H1 (cell line): Measurements from ENCODE around the gene IFI16. TPM values are rescaled to one million over a fixed set of nuclear protein-coding genes. Genes with fewer than 3 reads are reported as not detected.
"Not testable (repeated sequence)": the region's sequence is repeated elsewhere in the genome, so short reads cannot be mapped to it uniquely, and the experiment has no call there.

Source experiments
- CTCF ChIA-PET: fragments of 300-600 bp; sonication (Branson Sonifier 250); formaldehyde crosslinking; loops from one replicate; lab custom pipeline; 2021; ENCODE audit not compliant: partially characterized antibody; lab: Charles Lee
- POLR2A ChIA-PET: fragments of 300-600 bp; sonication (Branson Sonifier 250); formaldehyde crosslinking; loops from one replicate; lab custom pipeline; 2021; ENCODE audit warnings: inconsistent platforms; ENCODE audit not compliant: partially characterized antibody; lab: Charles Lee
- DNase-seq, 2 experiments: peaks; one replicate each; pipeline versions ENCODE4 v3.0.0 to v3.0.0-alpha.2; 2010 to 2022; ENCODE audit warnings: low spot score in 2 of 2, low read depth in 1 of 2, mixed read lengths in 1 of 2
- FAIRE-seq: peaks from 2 replicates; lab custom pipeline; 2011; peaks lifted over from hg19 to GRCh38; lab: Jason Lieb, UNC
- H2AFZ ChIP-seq: 2 replicates; pipeline ENCODE4 v1.8.1; 2012; ENCODE audit warnings: low read length, inconsistent platforms
- H2AK5ac ChIP-seq: 2 replicates; pipeline ENCODE4 v1.6.1; 2013; ENCODE audit warnings: low read depth, low read length
- H2BK120ac ChIP-seq: replicated peaks from 2 replicates; pipeline ENCODE3; 2013; ENCODE audit warnings: low read depth, low read length, inconsistent platforms
- H2BK12ac ChIP-seq: 2 replicates; pipeline ENCODE4 v1.6.1; 2013; ENCODE audit warnings: low read depth, low read length
- H2BK15ac ChIP-seq: 2 replicates; pipeline ENCODE4 v1.6.1; 2013; ENCODE audit warnings: low read length
- H2BK20ac ChIP-seq: 2 replicates; pipeline ENCODE4 v1.6.1; 2013; ENCODE audit warnings: low read length
- H2BK5ac ChIP-seq: 2 replicates; pipeline ENCODE4 v1.6.1; 2013; ENCODE audit warnings: low read depth, low read length
- H3K14ac ChIP-seq: 2 replicates; pipeline ENCODE4 v1.6.1; 2013; ENCODE audit warnings: inconsistent platforms; ENCODE audit not compliant: insufficient read length
- H3K18ac ChIP-seq: 2 replicates; pipeline ENCODE4 v1.6.1; 2013; ENCODE audit warnings: low read length; ENCODE audit errors: extremely low read depth
- H3K23ac ChIP-seq: 2 replicates; pipeline ENCODE4 v1.6.1; 2013; ENCODE audit warnings: inconsistent platforms; ENCODE audit not compliant: insufficient read length
- H3K23me2 ChIP-seq: 2 replicates; pipeline ENCODE4 v1.6.1; 2013; ENCODE audit warnings: low read depth, low read length
- H3K27ac ChIP-seq: 2 replicates; pipeline ENCODE4 v1.6.1; 2011; ENCODE audit warnings: low read depth, low read length, inconsistent platforms
- H3K27me3 ChIP-seq, 4 experiments: replicated peaks in 1 of 4; 1 replicate in 1 of 4; 2 replicates in 3 of 4; pipeline versions ENCODE4 v1.6.1 to v1.8.1; 2011 to 2013; ENCODE audit warnings: low read length in 3 of 4, mild to moderate bottlenecking in 3 of 4, inconsistent platforms in 2 of 4, mixed read lengths in 2 of 4, moderate library complexity in 1 of 4; ENCODE audit not compliant: control insufficient read depth in 3 of 4, insufficient read depth in 3 of 4; ENCODE audit errors: extremely low read depth in 1 of 4
- H3K36me3 ChIP-seq, 4 experiments: 2 replicates each; pipeline versions ENCODE4 v1.6.1 to v1.8.1; 2011 to 2013; ENCODE audit warnings: mild to moderate bottlenecking in 4 of 4, low read length in 3 of 4, moderate library complexity in 2 of 4, control low read depth in 1 of 4, inconsistent platforms in 1 of 4; ENCODE audit not compliant: insufficient read depth in 4 of 4, control insufficient read depth in 2 of 4
- H3K4ac ChIP-seq: replicated peaks from 2 replicates; pipeline ENCODE3; 2013; ENCODE audit warnings: low read length, low read depth, mixed read lengths, inconsistent platforms; ENCODE audit not compliant: insufficient read length
- H3K4me1 ChIP-seq, 4 experiments: replicated peaks in 1 of 4; 1 replicate in 1 of 4; 2 replicates in 3 of 4; pipeline versions ENCODE4 v1.6.1 to v1.8.1; 2011 to 2013; ENCODE audit warnings: low read length in 3 of 4, inconsistent platforms in 2 of 4, mixed read lengths in 1 of 4; ENCODE audit not compliant: insufficient read depth in 4 of 4, control insufficient read depth in 3 of 4
- H3K4me2 ChIP-seq, 2 experiments: 2 replicates each; pipeline versions ENCODE4 v1.6.1 to v1.8.1; 2011 to 2013; ENCODE audit warnings: low read depth in 2 of 2, low read length in 2 of 2, control low read depth in 1 of 2, inconsistent platforms in 1 of 2, mild to moderate bottlenecking in 1 of 2; ENCODE audit not compliant: insufficient read depth in 1 of 2
- H3K4me3 ChIP-seq, 4 experiments: fragments of 200-600, 300-600 bp in 1 of 4; sonication (generic), shearing (Covaris generic), sonication (Bioruptor Twin) in 1 of 4; 2 replicates each; pipeline versions ENCODE4 v1.5.1 to v1.8.1; 2011 to 2016; ENCODE audit warnings: low read length in 4 of 4, low read depth in 3 of 4, control low read depth in 2 of 4, inconsistent platforms in 2 of 4, mild to moderate bottlenecking in 2 of 4, mixed read lengths in 1 of 4, moderate library complexity in 1 of 4; ENCODE audit not compliant: insufficient read depth in 2 of 4; ENCODE audit errors: extremely low read depth in 1 of 4
- H3K56ac ChIP-seq: replicated peaks from 2 replicates; pipeline ENCODE3; 2013; ENCODE audit warnings: low read depth, mild to moderate bottlenecking, mixed read lengths, low read length, inconsistent platforms; ENCODE audit not compliant: insufficient read length
- H3K79me1 ChIP-seq: 2 replicates; pipeline ENCODE4 v1.6.1; 2013; ENCODE audit warnings: low read depth, low read length, control low read depth
- H3K79me2 ChIP-seq, 2 experiments: 2 replicates each; pipeline versions ENCODE4 v1.6.1 to v1.8.1; 2012 to 2013; ENCODE audit warnings: low read length in 2 of 2, mild to moderate bottlenecking in 2 of 2, inconsistent platforms in 1 of 2; ENCODE audit not compliant: insufficient read depth in 2 of 2, control insufficient read depth in 1 of 2
- H3K9ac ChIP-seq, 4 experiments: replicated peaks in 1 of 4; 1 replicate in 1 of 4; 2 replicates in 3 of 4; pipeline versions ENCODE4 v1.6.1 to v1.8.1; 2011 to 2013; ENCODE audit warnings: low read depth in 3 of 4, low read length in 3 of 4, control low read depth in 2 of 4, mild to moderate bottlenecking in 2 of 4, moderate library complexity in 2 of 4, inconsistent platforms in 1 of 4; ENCODE audit errors: extremely low read depth in 1 of 4
- H3K9me3 ChIP-seq, 2 experiments: 2 replicates each; pipeline versions ENCODE4 v1.6.1 to v1.8.1; 2012 to 2013; ENCODE audit warnings: mild to moderate bottlenecking in 2 of 2, moderate library complexity in 2 of 2, control low read depth in 1 of 2, inconsistent platforms in 1 of 2, low read depth in 1 of 2, low read length in 1 of 2, mixed read lengths in 1 of 2; ENCODE audit not compliant: insufficient read depth in 2 of 2
- H4K20me1 ChIP-seq, 2 experiments: replicated peaks in 1 of 2; 2 replicates each; pipeline versions ENCODE3 to v1.8.1; 2011 to 2013; ENCODE audit warnings: inconsistent platforms in 2 of 2, low read length in 2 of 2, mild to moderate bottlenecking in 1 of 2; ENCODE audit not compliant: insufficient read depth in 2 of 2, control insufficient read depth in 1 of 2
- H4K5ac ChIP-seq: 2 replicates; pipeline ENCODE4 v1.6.1; 2013; ENCODE audit warnings: low read length, low read depth, mixed read lengths, inconsistent platforms; ENCODE audit not compliant: insufficient read length
- H4K8ac ChIP-seq: 2 replicates; pipeline ENCODE4 v1.8.0; 2013; ENCODE audit warnings: mild to moderate bottlenecking, moderate library complexity, low read length, inconsistent platforms; ENCODE audit not compliant: insufficient read depth; ENCODE audit errors: extremely low read depth
- H4K91ac ChIP-seq: replicated peaks from 2 replicates; pipeline ENCODE3; 2013; ENCODE audit warnings: low read length, mixed read lengths, inconsistent platforms; ENCODE audit not compliant: insufficient read length
- WGBS, 2 experiments: shearing (Covaris generic) in 1 of 2; methylation state at CpG; one replicate each; pipeline versions ENCODE4 v1.1.6 to v1.1.7; 2013 to 2015; ENCODE audit warnings: low lambda C conversion rate in 2 of 2, mixed read lengths in 2 of 2, inconsistent platforms in 1 of 2, low coverage in 1 of 2, missing lambda C conversion rate in 1 of 2; ENCODE audit not compliant: insufficient replicate concordance in 2 of 2, insufficient coverage in 1 of 2, insufficient read length in 1 of 2; ENCODE audit errors: extremely low coverage in 1 of 2, missing lambda C conversion rate in 1 of 2; 5-methylcytosine and 5-hydroxymethylcytosine counted together
- polyA plus RNA-seq, 7 experiments: library from polyadenylated mRNA; depleted of rRNA in 3 of 7; stranded (reverse) in 5 of 7; unstranded in 2 of 7; fragments of >200 nt in 5 of 7; fragments of 200-250 nt in 2 of 7; gene quantifications; 1 replicate in 5 of 7; 2 replicates in 1 of 7; 4 replicates in 1 of 7; pipeline versions ENCODE4 v1.2.1 to v1.2.3, GENCODE V29; 2011 to 2013; ENCODE audit warnings: missing spikeins in 2 of 7, mixed read lengths in 2 of 7
- total RNA-seq: library from RNA; stranded (reverse); fragmentation: NEBNext Ultra II Directional; extraction: Animal tissue kit (Norgen Biotek cat#: 25700); gene quantifications from 2 replicates; pipeline ENCODE4 v1.2.1, GENCODE V29; 2021

Gene IFI16
- total and polyA plus RNA-seq, 2 of the 8 experiments (the other 6 are each of a cell fraction or from before 2014, with no cell fraction given) = 0.63 to 0.74 TPM

DNA sequence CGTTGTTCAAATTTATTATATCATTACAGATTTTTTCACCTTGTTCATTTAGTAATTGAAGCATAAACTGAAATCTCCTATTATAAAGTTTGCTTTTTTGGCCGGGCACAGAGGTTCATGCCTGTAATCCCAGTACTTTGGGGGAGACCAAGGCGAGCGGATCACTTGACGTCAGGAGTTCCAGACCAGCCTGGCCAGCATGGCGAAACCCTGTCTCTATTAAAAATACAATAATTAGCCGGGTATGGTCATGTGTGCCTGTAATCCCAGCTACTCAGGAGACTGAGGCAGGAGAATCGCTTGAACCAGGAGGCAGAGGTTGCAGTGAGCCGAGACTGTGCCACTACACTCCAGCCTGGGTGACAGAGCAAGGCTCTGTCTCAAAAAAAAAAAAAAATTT is 1.3 kb downstream of the IFI16 start:
- H4K91ac ChIP-seq, H3K4me3 ChIP-seq, H2BK15ac ChIP-seq, CTCF ChIA-PET, H2BK12ac ChIP-seq, H4K20me1 ChIP-seq, DNase-seq, H3K79me1 ChIP-seq, H3K9ac ChIP-seq, H3K18ac ChIP-seq, H4K5ac ChIP-seq, H2BK5ac ChIP-seq, FAIRE-seq, H3K27me3 ChIP-seq, H3K36me3 ChIP-seq, H3K79me2 ChIP-seq, H2BK20ac ChIP-seq, H4K8ac ChIP-seq, H3K23me2 ChIP-seq, H3K27ac ChIP-seq, H3K9me3 ChIP-seq, H3K23ac ChIP-seq, H2AK5ac ChIP-seq, POLR2A ChIA-PET, H2BK120ac ChIP-seq, H3K14ac ChIP-seq, H3K56ac ChIP-seq, H3K4ac ChIP-seq, H2AFZ ChIP-seq, H3K4me2 ChIP-seq: not testable (repeated sequence)
- 88% methylated on average over 9 of the region's 9 CpGs; no CpG with 5 or more reads in 1 of the 2 experiments for WGBS, 2 experiments
- H3K4me1 ChIP-seq = peaks cover 2 to 12% (median 6%) of the 10 kb centered on the region in 4 experiments; a peak in 4 of 7 replicates
